ENCODE data around the gene LPIN1. TPM values are rescaled to one million over a fixed set of nuclear protein-coding genes. Genes with fewer than 3 reads are reported as not detected.

The LPIN1 gene
- total and polyA plus RNA-seq, 2 donors (not counting 1 experiment from before 2014, with no cell fraction given) = 36.3 to 99.1 TPM

- no peak overlapping the region for H3K27ac Mint-ChIP-seq
- H3K27me3 ChIP-seq (replicated peaks in 1 of 4; ENCODE audit: control extremely low read depth in 1 of 4, control insufficient read depth in 3 of 4, insufficient read depth in 4 of 4, low read length in 3 of 4) = no peaks in the 10 kb centered on the region
- H3K4me1 Mint-ChIP-seq = no peaks in the 10 kb centered on the region
- H3K9me3 Mint-ChIP-seq (ENCODE audit: insufficient read depth) = no peaks in the 10 kb centered on the region
- CTCF ChIA-PET = no interaction called here
- H3K4me2 ChIP-seq (replicated peaks; ENCODE audit: low read depth, low read length, poor library complexity, severe bottlenecking) = no peak overlapping the region
- POLR2A ChIA-PET = no interaction called here
- TF ChIP-seq EZH2 (IDR thresholded peaks at IDR 0.05; ENCODE audit: borderline replicate concordance, insufficient read depth, low read depth, low read length, poor library complexity, severe bottlenecking) = no peak
- no peak for TF ChIP-seq CTCF (IDR thresholded peaks at IDR 0.05)
- no peak overlapping the region for H3K27ac ChIP-seq (ENCODE audit: low read length in 2 of 2)
- no peak for DNase-seq
- H3K27me3 Mint-ChIP-seq = peaks cover 5% of the 10 kb centered on the region
- intact Hi-C loops (cut with micrococcal nuclease) = no loop called here
- ATAC-seq (ENCODE audit: low read depth) = no peak
- no peaks in the 10 kb centered on the region for H3K79me2 ChIP-seq (ENCODE audit: control insufficient read depth, insufficient read depth, low read length)
- no peaks in the 10 kb centered on the region for H3K36me3 ChIP-seq (replicated peaks in 1 of 2; ENCODE audit: control extremely low read depth in 1 of 2, control insufficient read depth in 1 of 2, extremely low read depth in 1 of 2, insufficient read depth in 2 of 2, low read length in 1 of 2)
- no peak overlapping the region for H3K4me3 Mint-ChIP-seq
- H3K9me3 ChIP-seq (ENCODE audit: control extremely low read depth in 1 of 3, control insufficient read depth in 2 of 3, insufficient read depth in 1 of 3, low read length in 2 of 3) = no peaks in the 10 kb centered on the region
- no peaks in the 10 kb centered on the region for H3K4me1 ChIP-seq (ENCODE audit: control insufficient read depth in 2 of 2, insufficient read depth in 2 of 2, low read length in 2 of 2)
- H3K4me3 ChIP-seq (ENCODE audit: control extremely low read depth in 1 of 5, extremely low read depth in 1 of 5, insufficient read depth in 1 of 5, low read depth in 2 of 5, low read length in 4 of 5) = no peak overlapping the region
- H3K9ac ChIP-seq (ENCODE audit: low read length) = no peak overlapping the region
- H2AFZ ChIP-seq (ENCODE audit: insufficient read depth, low read depth, low read length, poor library complexity, severe bottlenecking) = no peak overlapping the region
- 90% methylated on average over 2 of the region's 3 CpGs for WGBS (ENCODE audit: insufficient coverage)
- no peaks in the 10 kb centered on the region for H4K20me1 ChIP-seq (ENCODE audit: control insufficient read depth, insufficient read depth, low read length, poor library complexity, severe bottlenecking)
Observed at GRCh38 chr2:11710632-11711353, 35.6 kb upstream of the LPIN1 start.

DNA sequence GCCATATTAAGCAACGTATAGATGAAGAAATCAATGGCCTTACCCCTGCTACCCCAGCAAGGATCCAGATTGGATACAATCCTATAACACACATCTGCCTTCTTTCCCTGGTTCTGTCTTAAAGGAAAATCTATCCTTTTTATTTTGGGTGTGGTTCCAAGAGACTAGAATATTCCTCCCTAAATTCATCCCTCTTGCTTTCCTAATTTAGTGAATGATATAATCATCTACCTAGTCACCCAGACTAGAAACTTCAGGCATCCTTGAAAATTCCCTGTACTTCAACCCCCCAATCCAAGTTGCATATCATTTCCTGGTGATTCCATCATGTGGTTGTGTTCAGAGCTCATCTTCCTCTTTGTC lies 35.1 kb upstream of the LPIN1 start:
- DNase-seq = no peak
- Histone ChIP-seq H3K9me3 (ENCODE audit: control extremely low read depth in 1 of 3, control insufficient read depth in 2 of 3, insufficient read depth in 1 of 3, low read length in 2 of 3) (no peaks in the 10 kb centered on the region), H3K36me3 (replicated peaks in 1 of 2; ENCODE audit: control extremely low read depth in 1 of 2, control insufficient read depth in 1 of 2, extremely low read depth in 1 of 2, insufficient read depth in 2 of 2, low read length in 1 of 2) (no peaks in the 10 kb centered on the region), H3K9ac (ENCODE audit: low read length) (no peak overlapping the region), H3K4me1 (ENCODE audit: control insufficient read depth in 2 of 2, insufficient read depth in 2 of 2, low read length in 2 of 2) (no peaks in the 10 kb centered on the region), H3K4me2 (replicated peaks; ENCODE audit: low read depth, low read length, poor library complexity, severe bottlenecking) (no peak overlapping the region), H3K27me3 (replicated peaks in 1 of 4; ENCODE audit: control extremely low read depth in 1 of 4, control insufficient read depth in 3 of 4, insufficient read depth in 4 of 4, low read length in 3 of 4) (no peaks in the 10 kb centered on the region), H3K4me3 (ENCODE audit: control extremely low read depth in 1 of 5, extremely low read depth in 1 of 5, insufficient read depth in 1 of 5, low read depth in 2 of 5, low read length in 4 of 5) (no peak overlapping the region), H3K27ac (ENCODE audit: low read length in 2 of 2) (no peak overlapping the region), H2AFZ (ENCODE audit: insufficient read depth, low read depth, low read length, poor library complexity, severe bottlenecking) (no peak overlapping the region), H3K79me2 (ENCODE audit: control insufficient read depth, insufficient read depth, low read length) (no peaks in the 10 kb centered on the region), H4K20me1 (ENCODE audit: control insufficient read depth, insufficient read depth, low read length, poor library complexity, severe bottlenecking) (no peaks in the 10 kb centered on the region)
- no peaks in the 10 kb centered on the region for H3K4me1 Mint-ChIP-seq
- intact Hi-C loops (cut with micrococcal nuclease) = no loop called here
- H3K4me3 Mint-ChIP-seq = no peak overlapping the region
- ChIA-PET CTCF (no interaction called here), POLR2A (no interaction called here)
- 75% methylated on average over 1 of the region's 1 CpG for WGBS (ENCODE audit: insufficient coverage)
- TF ChIP-seq EZH2 (IDR thresholded peaks at IDR 0.05; ENCODE audit: borderline replicate concordance, insufficient read depth, low read depth, low read length, poor library complexity, severe bottlenecking) = no peak
- H3K9me3 Mint-ChIP-seq (ENCODE audit: insufficient read depth) = no peaks in the 10 kb centered on the region
- ATAC-seq (ENCODE audit: low read depth) = no peak
- no peak overlapping the region for H3K27ac Mint-ChIP-seq
- peaks cover 5% of the 10 kb centered on the region for H3K27me3 Mint-ChIP-seq

All from B cell (primary cell).